ENCODE measurements around the gene SMIM8.
A peak's percentile ranks its signal among the peaks of the same experiment; 100 is the strongest.
"Not testable (repeated sequence)": the region's sequence is repeated elsewhere in the genome, so short reads cannot be mapped to it uniquely, and the experiment has no call there.

SMIM8 gene, protein sequence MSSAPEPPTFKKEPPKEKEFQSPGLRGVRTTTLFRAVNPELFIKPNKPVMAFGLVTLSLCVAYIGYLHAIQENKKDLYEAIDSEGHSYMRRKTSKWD

DNA sequence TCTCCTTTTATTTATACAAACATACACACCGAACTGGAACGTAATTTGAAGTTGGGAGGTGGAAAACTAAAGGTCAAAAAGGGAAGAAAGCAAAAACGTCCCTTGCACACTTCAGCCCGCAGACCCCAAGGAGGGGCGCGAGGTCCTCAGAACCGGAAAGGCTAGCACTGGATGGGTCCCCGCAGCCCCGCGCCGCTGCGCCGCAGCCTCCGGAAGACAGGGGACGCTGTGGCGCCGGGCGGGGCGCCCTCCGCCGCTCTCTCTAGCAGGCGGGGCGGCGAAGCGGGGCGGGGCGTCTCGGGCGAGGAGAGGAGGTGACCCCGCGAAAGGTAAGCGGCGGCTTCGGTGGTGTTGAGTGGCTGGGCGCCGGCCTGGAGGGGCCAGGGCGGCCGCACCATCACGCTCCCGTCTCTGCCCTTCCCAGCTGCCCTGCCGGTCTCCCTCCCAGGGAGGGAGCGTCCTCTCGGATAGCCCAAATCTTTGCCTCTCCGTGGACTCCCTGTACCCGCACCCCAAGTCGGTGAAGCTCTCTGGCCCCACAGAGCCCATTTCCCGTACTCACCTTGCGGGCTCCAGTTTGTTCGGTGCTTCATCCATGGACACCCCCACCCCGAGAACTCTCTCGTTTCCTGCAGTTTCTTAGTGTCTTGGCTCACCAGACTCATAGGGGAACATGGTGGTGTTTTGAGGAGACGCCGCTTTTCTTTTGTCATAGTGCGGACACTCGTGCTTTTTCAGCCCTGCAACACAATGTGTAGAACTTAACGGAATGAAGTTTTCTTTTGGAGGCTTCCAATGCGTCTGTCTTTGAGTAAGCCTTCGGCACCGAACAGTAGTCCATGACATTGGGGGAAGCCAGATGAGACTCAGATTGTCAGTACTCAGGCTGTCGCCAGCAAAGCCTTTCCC, at the start of gene SMIM8:
Gene SMIM8 (plus strand): TSS at position 285 of the 909 bp plus-strand sequence. CDS start 14,444 bp downstream, outside the sequence.
- peak; percentile 40 to 41 for DNase-seq (ENCODE audit: low read depth in 2 of 2)

DNA sequence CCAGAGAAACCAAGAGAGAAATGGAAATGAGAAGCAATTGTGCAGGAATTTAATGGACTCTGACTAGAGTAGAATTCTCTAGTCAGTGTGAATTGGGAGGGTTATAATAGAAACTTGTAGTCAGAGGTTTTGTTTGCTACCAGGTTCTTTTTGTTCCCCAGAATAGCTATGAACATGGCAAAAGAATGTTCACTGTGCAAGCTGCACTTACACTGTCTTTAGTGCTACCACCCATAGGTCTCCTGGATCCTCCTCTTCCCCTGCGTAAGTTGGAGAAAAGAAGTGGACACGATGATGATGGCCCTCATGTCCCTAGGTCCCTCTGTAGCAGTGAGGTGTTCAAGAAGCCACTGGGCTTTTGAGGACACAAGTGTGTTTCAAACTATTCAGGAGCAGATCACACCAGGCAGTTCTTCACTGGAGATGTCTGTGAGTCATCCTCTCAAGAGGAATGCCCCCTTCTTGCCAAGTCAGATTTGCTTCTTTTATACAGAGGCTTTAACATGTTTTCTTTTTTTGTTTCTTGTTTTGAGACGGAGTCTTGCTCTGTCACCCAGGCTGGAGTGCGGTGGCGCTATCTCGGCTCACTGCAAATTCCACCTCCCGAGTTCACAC, 47.6 kb upstream of the SMIM8 start:
- DNase-seq (ENCODE audit: low read depth in 2 of 2), result peak; percentile 12 to 30

DNA sequence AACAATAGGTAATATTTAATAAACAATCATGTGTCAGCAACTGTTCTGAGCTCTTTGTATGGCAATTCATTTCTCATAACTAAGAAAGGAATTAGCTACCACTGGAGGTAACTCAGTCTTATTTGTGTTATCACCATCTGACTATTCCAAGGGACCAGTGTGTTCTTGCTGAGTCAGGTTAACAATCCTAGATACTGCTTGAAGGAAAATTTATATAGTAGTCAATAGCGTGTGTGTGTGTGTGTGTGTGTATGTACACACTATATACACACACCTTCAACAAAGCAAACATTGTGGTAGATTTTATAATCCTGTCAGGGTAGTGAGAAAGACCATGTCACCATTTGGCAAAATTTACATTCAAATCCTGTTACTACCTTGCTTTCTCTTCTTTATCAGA, 45.8 kb upstream of the SMIM8 start:
- no peak for DNase-seq (ENCODE audit: low read depth in 2 of 2)

DNA sequence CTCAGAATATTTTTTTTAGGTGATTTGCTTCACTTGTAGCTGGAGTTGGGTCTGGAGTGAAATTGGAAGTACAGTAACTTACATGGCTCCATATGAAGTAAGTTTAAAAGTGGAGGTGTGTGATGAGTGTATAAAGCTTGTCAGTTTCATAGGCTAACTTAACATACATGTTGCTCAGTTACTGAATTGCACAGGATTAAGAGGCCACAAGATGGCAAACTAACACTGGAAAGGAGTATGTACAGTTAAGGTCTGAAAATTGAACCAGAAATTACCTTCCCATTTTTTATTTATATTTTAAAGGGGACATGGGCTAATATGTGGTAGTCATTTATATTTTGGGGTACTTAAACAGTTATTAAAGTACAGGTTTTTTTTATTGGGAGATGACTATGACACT, 45.3 kb upstream of the SMIM8 start:
- DNase-seq (ENCODE audit: low read depth in 2 of 2), result no peak

DNA sequence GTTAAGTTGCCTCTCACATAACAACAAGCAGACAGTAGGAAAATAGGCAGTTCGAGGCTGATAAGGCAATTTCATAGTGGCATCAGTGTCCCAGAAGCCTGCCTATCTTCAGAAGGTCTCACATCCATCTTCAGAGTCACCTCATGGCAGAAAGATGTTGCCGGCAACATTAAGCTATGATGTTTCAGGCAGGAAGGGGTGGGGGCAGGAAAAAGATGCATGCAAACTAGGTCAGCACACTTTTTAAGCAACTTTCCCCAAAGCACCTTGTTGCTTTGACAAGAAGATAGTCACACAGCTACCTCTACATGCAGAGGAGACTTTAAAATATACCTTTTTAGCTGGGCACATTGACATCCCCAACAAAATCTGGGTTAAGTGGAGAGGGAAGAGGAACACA, 43.2 kb upstream of the SMIM8 start:
- no peak for DNase-seq (ENCODE audit: low read depth in 2 of 2)

DNA sequence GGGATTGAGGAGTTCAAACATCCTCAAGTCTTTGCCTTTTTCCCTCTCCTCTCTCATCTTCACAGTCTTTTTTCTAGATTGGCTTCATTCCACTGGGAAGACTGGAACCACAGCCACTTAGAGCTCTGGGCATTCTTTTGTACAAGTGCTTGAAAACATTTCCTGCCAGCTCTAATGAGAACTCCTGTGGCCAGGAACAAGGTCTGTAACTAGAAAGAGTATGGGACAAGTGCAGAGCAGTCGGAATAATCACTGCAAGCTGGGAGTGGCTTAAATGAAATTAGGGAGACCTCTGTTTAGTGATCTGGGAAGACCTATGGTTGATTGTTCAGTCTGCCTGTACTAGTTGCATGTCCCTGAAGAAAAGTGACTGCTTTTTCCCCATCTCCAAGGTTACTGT, 41.0 kb upstream of the SMIM8 start:
- no peak for DNase-seq (ENCODE audit: low read depth in 2 of 2)

DNA sequence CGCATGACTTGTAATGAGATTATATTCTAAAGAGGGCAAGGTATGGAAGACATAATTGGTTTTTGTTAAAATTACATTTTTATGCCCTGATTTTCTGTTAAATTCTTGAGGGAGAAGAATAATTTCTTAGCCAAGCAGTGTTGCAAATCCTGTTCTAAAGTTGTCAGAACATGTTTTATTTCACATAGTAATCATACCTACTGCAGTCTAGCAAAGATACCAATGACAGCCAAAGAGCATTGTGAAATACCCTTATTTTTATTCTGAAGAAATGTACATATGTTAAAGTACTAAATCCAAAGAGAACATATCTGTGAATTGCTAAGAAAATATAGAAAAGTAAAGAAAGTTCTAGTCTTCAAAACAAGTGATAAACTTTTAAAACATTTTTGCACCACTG, 39.6 kb upstream of the SMIM8 start:
- no peak for DNase-seq (ENCODE audit: low read depth in 2 of 2)

DNA sequence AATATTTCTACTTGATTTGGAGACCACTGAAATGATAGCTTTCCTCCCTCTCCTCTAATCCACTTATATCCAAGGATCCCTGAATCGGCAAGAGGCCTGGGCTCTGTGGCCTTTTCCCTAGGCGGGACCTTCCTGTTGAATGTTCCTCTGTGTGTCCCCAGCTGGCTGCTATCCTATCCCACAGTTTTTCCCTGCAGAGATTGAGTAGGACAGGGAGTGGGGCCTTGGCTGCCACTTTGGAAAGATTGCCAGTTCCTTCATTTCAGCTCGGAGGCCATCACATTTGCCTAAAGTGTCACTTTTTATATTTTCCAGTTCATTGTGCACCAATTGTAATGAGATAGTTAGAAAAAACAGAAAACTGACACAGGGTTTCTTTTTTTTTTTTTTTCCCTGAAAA, 38.9 kb upstream of the SMIM8 start:
- no peak for DNase-seq (ENCODE audit: low read depth in 2 of 2)

DNA sequence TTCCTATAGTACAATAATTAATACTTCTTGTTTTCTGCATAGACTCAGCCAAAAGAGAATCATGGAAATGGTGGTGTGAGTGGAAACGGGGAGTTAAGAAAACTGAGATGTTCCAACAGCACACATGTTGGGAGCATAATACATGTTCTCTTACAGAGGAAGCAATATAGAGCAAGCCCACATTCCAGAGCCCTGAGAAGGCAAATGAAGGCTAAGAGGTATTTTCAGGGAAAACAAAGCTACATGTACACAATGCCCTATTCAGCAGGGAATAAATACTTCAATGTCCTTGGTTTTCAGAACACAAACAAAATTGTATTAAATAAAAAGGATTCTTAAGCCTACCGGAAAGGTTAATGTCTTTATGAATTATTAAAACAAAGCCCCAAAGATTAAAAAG, 35.1 kb upstream of the SMIM8 start:
- no peak for DNase-seq (ENCODE audit: low read depth in 2 of 2)

DNA sequence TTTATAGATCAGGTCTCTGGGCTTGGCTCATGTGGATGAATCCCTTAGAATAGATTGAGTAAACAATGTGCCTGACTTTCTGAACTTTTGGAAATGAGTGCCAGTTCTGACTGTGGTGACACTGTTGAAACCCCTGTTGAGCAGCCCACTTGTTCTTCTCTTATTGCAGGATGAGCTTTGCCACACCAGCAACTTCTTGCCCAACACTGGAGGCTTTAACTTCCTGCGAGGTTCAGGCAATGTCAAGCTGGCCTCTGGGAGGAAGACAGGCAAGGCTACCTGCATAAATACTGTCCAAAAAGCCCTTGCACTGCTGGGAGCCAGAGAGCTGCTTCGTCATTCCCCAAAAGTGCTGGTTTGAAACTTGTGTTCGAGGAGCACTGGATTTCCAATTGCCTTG, 32.8 kb upstream of the SMIM8 start:
- DNase-seq (ENCODE audit: low read depth in 2 of 2), result no peak

DNA sequence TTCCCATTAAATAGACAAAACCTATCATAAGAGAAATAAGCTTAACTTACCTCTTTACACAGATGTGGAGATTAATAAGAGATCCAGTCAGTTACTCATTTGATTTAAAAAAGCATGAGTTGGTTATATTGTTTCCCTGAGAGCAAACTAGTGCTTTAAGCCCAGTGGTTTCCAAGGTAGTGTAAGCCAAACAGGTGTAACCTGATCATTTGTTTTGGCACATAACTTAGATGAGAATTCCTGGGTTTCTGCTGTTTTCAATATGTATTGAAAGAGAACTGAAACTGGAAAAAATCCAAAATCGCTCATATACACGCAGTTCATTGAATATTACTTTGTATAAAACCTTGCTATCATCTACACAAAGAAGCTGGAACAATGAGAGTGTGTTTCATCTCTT, 30.5 kb upstream of the SMIM8 start:
- DNase-seq (ENCODE audit: low read depth in 2 of 2), result no peak

DNA sequence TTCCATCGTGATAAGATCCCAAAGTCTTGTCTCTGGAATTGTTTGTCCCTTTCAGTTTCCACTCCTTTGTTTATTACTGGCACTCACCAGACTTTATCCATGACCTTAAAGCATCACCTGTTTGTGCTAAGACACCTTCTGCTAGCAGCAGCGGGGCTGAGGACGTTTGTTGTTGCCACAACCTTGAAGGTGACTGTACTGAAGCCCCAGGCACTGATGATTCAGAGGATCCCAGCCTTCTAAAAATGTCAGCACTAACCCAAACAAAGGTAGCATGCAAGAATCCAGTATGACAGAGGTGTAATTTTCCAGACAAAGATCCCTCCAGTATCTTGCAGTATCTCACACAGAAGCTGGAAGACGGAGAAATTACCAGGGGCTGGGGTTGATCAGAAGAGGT, 28.9 kb upstream of the SMIM8 start:
- DNase-seq (ENCODE audit: low read depth in 2 of 2), result no peak

DNA sequence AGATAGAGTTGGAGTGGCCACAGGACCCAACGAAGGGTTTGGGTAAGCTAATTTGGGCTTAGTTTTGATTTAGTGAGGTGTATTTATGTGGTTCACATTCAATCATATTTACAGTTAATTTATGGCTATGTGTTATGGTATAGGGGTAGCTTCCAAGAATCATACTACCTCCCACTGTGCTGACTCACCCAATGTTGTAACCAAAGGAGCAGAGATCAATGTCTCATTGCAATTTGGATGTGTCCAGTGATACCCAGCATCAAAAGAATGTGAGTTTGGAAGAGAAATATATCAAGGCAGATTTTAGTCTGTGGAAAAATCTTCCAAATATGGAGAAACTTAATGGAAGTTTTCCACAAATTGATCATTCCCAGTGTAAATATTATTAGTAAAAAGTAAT, 25.3 kb upstream of the SMIM8 start:
- no peak for DNase-seq (ENCODE audit: low read depth in 2 of 2)

DNA sequence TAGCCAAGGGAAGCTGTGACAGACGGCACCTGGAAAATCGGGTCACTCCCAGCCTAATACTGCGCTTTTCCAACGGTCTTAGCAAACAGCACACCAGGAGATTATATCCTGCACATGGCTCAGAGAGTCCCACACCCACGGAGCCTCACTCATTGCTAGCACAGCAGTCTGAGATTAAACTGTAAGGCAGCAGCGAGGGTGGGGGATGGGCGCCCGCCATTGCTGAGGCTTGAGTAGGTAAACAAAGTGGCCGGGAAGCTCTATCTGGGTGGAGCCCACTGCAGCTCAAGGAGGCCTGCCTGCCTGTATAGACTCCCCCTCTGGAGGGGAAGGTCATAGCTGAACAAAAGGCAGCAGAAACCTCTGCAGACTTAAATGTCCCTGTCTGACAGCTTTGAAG, 21.1 kb upstream of the SMIM8 start:
- not testable (repeated sequence) for DNase-seq (ENCODE audit: low read depth in 2 of 2)

DNA sequence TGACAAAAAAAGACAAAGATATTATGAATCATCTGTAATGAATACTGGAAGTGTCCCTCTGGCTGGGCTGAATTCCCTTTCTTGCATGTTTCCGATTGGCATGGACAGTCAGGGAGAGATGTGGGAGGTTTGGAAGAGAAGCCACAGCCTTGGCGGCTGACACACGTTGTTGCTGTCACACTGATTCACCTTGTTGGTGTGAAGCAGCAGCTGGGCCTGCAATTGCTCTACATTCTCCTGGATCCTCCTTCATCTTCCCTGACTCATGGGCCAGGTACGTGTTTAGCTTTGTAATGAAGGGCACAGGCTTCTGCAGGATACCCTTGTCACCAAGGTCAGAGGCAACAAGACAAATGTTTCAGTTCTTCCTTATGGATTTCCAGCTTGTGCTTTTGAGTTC, 13.4 kb upstream of the SMIM8 start:
- DNase-seq (ENCODE audit: low read depth in 2 of 2), result no peak

DNA sequence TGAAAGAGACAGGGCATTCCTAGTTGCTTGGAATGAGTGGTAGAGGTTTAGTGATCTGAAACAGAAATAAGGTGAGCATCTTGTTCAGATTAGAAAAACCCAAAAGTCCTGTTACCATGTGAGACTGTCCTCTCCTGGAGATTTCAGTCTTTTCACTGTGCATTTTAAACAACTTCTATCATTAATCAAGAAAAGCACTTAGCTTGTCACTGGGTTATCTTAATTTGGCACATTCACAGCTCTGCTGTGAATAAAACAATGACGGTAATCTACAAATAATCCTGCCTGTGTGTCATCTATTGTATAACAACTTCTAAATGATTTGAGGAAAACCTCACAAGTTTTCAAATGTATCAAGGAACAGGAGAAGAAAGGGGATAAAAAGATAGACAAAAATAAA, 9.5 kb upstream of the SMIM8 start:
- no peak for DNase-seq (ENCODE audit: low read depth in 2 of 2)

DNA sequence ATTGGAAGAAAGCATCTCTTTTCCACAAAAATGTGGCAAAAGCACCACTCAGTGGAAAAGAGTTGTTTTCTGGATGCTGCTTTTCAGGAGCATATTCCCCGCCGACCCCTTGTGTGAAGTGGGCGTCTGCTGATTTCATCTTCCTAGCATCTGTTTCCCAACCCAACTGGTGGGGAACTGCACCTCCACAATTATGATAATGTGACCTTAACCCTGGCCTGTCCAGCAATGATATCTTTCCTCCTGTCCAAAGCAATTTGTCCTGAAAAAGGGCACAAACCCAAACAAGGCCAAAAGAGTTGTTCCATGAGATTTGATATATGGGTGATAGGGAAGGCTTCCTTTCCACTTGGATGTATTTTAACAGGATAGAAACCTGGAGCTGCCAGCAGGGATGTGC, 7.3 kb upstream of the SMIM8 start:
- DNase-seq (ENCODE audit: low read depth in 2 of 2), result no peak

DNA sequence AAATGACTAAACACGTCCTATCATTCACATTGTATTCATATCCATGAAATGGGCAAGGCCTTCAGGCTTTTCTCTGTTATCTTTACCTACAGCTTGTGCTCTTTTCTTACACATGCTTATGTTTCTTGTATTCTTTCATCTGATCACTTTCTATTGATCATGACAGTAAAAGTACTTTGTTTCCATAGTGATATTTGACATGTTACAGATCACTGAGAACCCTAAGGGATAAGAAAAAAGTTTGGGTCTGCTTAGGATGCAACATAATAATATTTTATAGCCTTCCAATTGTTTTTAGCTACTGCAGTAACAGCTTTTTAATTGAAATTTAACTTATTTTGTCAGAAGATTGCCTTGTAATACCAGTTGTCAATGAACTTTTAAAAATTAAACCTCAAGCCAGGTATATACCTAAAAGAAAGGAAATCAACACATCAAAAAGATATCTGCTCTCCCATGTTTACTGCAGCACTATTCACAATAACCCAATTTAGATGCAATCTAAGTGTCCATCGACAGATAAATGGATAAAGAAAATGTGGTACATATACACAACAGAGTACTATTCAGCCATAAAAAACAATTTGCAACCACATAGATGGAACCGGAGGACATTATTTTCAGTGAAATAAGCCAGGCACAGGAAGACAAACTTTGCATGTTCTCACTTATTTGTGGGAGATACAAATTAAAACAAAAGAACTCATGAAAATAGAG, 3.0 kb upstream of the SMIM8 start:
- no peak for DNase-seq (ENCODE audit: low read depth in 2 of 2)

DNA sequence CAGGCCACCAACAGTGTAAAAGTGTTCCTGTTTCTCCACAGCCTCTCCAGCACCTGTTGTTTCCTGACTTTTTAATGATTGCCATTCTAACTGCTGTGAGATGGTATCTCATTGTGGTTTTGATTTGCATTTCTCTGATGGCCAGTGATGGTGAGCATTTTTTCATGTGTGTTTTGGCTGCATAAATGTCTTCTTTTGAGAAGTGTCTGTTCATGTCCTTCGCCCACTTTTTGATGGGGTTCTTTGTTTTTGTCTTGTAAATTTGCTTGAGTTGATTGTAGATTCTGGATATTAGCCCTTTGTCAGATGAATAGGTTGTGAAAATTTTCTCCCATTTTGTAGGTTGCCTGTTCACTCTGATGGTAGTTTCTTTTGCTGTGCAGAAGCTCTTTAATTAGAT, 1.5 kb downstream of the SMIM8 start:
- not testable (repeated sequence) for DNase-seq (ENCODE audit: low read depth in 2 of 2)

DNA sequence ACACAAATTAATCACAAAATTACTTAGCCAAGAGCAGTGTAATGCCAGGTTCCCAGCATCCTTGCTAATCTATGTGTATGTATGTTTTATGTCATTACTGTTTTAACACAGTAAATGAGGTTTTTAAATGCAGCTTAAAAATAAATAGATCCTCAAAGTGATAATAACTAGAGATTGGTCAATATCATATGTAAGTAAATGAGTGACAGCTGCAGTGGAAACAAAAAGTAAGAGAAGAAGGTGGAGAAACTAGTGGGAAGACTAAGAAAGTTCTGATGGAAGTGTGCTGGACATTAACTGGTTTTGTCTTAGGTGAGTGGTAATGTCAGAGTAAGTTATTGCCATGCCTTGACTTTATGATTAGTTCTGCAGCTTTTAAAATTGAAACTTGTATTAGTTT, 8.6 kb downstream of the SMIM8 start:
- DNase-seq (ENCODE audit: low read depth in 2 of 2), result no peak

DNA sequence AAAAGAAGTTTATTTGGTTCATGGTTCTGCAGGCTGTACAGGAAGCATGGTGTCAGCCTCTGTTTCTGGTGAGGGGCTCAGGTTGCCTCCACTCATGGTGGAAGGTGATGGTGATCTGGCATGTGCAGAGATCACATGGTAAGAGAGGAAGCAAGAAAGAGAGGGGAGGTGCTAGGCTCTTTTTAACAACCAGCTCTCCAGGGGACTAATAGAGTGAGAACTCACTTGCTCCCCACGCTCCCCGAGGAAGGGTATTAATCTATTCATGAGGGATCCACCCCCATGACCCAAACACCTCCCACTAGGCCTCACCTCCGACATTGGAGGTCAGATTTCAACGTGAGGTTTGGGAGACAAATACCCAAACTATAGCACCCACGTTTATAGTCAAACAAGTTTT, 10.6 kb downstream of the SMIM8 start:
- DNase-seq (ENCODE audit: low read depth in 2 of 2), result no peak

DNA sequence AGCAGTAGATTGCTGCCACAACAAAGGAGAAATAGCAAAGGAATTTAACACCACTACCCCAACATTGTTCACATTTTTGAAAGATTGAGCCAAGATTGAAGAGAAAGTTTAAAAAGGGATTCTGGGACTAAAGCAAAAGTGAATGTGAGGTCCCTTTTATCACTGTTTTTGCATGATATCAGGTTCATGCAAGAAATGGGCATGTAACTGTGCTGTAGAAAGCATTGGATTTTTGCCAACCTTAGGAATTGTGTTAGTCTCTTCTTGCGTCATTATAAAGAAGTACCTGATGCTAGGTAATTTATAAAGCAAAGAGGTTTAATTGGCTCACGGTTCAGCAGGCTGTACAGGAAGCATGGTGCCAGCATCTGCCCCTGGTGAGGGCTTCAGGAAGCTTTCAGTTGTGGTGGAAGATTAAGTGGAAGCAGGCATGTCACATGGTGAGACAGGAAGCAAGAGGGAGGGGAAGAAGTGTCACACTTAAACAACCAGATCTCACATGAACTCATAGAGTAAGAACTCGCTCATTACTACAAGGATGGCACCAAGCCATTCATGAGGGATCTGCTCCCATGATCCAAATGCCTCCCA, 11.3 kb downstream of the SMIM8 start:
- no peak for DNase-seq (ENCODE audit: low read depth in 2 of 2)

All from fibroblast of skin of left biceps (primary cell).